Stimulated activated CD8-positive, alpha-beta memory T cell treated with anti-CD3 and anti-CD28 coated beads, Interleukin-7, amount 100 ng/mL, for 1 hour (primary cell): ENCODE results near the gene RELN.

ENCODE experiments used
- DNase-seq, 2 donors: peaks; one replicate each; pipeline ENCODE4 v3.0.0-alpha.2; 2020; ENCODE audit warnings: low read depth in 2 of 2

Gene RELN

DNA sequence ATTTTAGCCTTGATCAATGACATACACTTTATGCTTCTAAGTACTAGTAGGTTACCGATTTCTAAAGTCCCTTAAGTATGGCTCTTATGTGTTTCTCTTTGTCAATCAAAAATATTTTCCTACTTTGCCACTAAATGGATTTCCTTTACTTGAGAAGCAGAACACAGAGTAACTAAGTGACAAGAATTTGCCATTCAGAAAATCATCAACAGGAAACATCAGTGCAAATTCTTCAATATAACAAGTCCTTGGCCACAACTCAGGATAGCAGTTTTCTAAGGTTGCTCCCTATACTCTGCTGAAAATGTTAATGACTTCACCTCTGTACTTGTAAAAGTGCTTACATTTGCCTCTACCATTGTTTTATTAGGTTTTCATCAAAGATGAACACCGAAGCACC is 303.8 kb downstream of the RELN start:
- no peak for DNase-seq

DNA sequence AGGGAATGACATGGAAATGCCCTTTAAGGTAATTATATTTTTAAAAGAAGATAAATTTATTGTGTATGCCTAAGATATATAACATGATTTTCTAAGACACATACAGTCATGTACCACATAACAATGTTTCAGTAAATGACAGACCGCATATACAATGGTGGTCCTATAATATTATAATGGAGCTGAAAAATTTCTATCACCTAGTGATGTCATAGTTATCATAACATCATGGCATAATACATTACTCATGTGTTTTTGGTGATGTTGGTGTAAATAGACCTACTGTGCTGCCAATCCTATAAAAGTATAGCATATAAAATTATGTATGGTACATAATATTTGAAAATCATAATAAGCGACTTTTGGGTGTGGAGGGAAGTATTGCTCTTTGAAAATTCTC is 306.1 kb downstream of the RELN start:
- DNase-seq: no peak

DNA sequence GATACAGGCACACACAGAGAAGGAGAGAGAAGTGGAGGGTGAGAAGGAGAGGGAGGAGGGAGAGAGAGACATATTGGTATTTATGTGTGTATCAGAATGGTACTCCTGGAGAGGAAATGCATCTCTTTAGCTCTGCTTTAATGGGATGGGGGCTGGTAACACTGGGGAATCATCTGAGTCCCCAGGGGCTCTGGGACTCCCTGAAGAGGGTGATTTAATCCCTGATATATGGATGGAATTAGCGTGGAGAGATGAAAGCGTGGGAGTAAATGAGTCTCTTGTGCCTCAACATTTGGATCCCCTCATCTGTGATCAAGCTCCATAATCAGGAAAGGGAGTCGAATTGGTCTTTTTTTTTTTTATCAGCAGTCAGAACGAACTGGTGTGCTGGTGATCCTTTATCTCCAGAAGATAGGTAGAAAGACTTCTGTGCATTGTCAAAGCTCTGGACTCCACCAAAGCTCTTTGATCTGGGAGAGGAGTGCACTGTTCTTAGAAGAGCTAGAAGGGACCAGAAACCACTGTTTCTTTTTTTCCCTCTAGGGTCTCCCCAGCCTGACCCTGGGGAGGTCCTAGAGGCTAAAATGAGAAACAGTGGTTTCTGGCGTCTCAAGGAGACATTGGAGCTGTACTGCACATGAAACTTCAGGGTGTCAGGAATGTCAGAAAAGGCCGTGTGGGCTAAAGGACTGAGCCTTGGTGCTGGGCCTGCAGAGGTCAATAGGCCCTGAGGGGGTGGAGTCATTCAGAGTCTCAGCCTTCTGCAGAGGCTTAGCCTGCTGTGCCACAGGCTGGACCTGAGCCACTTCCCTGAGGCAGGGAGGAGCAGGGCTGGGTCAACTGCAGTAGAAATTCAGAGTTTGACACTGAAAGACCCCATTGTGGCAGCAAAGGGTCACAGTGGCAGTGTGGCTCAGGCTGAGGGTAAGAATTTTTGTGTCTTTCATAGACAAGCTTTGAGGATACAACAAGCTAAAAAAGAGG is 309.0 kb downstream of the RELN start:
- no peak for DNase-seq

DNA sequence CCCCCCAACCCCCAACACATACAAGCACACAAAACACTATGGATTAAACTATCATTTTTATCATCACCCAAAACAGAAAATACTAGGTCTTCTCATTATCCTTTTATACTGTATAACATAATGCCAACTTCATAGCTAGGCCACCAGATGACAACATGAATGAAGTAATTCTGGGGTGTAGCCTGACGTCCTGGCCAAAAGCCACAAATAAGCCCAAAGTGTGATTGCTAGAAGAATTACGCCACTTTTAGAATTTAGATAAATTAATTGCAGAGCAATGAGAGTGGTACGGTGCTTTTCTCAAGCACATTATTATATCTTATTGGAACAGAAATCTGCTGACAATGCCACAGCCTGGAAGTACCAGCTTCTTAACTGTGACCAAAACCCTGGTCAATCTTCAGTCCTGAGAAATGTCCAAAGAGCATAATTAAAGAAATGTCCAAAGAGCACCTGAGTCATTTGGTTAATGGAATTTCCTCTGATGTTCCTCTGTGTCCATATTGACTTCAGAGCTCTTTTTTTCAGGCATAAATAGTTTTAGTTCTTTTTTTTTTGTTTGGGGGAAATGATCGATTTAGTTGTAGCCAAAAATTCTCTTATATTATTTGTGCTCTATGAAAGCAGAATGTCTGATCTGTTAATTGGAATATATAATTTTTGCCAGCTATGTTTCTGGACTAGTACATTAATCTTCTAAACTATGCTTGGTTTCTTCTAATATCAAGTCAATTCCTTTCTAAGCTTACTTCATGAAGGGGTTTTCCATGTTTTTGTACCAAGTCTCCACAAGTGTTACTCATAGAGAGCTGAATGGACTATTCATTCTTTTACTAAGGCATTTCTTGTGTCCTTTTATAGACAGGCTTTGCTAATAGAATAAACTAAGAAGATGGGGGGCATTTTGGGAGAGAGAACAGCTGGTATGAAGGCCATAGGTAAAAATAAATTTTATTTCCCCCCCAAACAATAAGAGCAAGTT is 310.0 kb downstream of the RELN start:
- no peak for DNase-seq

DNA sequence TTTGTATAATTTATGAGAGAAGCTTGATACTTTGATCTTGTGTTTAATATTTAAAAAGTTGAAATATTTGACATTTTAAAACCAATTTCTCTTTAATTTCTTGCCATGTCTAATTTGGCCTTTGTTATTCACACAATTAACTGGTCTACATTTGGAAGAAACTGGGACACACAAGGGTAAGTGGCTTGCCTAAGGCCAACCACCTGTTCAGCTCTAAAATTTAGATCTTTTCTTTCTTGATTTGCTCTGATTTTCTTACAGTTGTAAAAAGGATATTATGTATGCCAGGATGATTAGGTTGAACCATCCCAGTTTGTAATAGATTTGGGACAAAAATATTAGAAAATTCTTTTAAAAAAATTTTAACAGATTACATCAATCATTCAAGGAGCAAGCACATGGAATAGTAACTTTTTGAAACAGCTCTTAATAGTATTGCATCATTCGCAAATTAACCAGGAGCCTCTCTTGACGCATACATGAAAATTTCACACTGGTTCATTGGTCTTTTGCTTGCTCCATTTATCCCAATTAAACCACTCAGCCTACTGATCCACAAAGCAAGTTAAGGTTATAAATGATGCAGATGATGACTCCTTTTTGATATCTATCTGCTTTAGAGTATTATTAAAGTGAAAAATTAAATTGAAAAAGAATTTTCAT is 321.0 kb downstream of the RELN start:
- DNase-seq: no peak

DNA sequence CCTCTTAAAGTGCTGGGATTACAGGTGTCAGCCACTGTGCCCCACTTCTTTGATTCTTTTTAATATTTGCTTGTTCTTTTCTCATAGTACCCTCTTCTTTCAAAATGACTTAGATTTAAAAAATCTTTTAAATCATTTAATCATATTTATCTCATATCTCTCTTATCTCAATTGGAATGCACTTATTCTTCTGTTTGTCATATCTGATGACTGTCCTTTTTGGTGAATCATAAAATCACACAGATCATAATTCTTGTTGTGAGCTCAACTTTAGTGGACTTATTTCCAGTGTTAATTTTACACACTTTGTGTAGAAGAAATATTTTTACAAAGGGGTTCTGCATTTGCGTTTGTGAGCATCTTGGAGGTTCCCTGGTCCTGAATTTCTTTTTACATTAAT is 323.1 kb downstream of the RELN start:
- no peak for DNase-seq

DNA sequence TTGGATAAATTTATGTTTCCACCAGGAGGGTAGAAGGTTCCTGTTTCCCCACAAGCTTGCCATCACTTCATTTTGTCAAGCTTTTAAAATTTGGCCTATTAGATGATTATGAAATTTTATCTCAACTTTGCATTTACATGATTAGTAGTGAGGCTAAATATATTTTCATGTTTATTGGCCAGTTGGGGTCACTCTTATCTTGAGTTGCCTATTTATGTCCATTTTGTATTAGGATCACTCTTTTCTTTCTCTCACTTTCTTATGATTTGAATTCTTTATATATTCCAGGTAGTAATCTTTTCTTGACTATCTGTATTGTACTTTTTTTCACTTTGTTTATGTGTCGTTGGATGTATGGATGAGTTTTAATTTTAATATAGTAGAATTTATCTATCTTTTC is 324.9 kb downstream of the RELN start:
- no peak for DNase-seq

DNA sequence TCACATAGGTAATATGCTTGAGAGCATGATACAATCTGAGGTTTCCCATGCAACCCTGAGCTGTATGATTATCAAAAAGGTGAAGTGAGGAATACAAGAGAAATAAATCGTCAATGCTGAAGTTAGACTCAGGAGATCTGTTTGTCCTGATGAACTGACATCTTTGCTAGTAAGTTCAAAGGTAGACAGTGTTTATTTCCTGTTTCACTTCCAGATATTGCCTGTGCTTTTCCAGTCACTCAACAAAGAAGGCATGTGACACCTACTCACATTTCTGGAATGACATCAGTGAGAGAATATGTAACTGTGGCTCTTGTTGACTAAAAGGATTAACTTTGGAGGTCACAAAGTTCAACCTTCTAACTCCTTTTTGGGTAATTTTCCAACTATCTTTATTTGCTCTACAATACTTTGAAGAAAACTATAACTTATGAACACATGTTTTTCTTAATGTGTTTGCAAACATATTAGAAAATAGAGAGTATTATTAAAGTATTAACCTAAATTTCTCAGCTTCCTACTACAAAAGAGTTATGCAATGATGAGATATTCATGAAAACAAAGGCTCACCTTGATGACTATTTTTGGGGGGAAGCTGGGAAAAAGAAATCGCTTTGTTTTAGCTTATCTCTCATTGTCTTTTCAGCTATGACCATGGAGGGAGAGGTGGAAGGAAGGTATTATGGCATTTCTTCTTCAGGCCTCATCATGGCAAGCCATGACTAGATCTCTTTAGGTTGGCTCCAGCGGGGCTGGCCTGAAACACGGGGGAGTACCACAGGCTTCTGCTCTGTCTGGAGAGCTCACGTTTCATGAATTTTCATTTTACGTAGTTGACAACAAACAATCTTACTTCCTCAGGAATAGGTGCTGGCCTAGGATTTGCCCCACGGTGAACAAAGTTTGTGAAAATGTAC is 328.7 kb downstream of the RELN start:
- no peak for DNase-seq

DNA sequence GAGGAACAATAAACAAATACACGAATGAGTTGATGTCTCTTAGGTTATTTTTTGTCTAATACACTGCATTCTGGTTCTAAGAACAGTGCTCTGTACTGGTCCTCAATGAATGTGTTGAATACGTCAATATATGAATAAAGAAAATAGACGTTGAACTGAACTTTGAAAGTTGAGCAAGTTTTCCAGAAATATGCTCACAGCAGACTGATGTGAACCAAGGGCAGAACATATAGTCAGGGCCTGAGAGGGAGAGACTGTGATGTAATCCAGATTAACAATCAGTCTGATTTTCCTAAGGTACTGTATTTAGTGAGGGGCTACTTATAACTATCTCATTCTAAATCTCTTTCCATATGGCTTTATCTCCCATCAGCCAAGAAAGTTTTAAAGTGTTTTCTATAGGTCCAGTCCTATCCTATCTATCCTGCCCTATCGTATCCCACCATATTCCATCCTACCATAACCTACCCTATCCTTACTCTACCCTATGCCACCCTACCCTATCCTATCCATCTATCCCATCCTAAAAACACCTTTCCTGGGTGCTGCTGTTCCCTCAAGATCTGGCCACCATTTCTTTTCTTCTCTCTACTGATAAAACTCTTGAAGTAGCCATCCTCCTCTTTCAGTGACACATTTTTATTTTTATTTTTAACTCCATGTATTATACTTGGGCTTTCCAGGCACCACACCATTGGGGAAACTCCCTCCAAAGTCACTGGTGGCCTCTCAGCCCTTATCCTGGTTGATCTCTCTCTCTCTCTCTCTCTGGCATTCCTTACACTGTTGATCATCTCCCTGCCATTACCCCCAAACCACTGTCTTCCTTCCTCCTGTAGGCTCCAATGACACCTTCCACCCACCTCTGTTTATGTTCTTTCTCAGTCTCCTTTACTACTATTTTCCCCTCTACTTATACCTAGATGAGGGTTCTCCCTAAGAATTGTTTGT is 331.1 kb downstream of the RELN start:
- DNase-seq: no peak

DNA sequence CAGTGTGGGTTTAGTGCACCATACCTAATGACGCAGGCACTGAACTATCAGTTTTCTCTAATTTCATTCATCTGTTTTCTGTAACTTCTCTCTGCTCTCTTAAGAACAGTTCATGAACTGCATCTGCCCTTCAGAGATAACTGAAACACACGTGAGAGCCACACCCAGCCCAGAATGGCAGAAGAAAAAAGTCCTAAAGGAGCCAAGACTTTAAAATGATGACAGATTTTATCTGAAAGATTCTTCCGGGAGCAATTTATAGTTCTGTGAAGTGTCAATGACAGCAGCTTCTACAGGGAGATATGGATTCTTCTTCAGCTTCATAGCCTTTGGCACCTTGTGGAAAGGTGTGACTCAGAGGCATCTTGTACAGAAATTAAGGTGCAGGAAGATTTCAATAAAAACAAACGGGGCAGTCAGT is 332.0 kb downstream of the RELN start:
- no peak for DNase-seq

DNA sequence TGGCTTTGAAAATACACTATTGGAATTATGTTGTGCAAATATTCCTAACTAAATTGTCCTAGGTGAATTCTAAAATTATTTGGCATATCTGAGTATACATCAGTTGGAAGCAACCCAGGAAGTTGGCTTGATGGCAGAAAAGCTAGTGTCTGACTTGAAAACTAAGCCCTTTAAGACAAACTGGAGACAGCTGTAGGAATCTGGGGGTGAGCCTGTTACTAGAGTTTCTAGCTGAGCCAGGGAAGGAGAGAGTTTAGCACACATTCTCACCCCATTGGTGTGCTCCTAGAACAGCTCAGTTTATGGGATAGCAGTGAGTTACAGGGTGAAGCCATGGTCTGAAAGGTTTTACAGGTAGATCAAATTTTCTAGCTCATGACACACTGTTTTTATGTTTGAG is 333.2 kb downstream of the RELN start:
- no peak for DNase-seq

DNA sequence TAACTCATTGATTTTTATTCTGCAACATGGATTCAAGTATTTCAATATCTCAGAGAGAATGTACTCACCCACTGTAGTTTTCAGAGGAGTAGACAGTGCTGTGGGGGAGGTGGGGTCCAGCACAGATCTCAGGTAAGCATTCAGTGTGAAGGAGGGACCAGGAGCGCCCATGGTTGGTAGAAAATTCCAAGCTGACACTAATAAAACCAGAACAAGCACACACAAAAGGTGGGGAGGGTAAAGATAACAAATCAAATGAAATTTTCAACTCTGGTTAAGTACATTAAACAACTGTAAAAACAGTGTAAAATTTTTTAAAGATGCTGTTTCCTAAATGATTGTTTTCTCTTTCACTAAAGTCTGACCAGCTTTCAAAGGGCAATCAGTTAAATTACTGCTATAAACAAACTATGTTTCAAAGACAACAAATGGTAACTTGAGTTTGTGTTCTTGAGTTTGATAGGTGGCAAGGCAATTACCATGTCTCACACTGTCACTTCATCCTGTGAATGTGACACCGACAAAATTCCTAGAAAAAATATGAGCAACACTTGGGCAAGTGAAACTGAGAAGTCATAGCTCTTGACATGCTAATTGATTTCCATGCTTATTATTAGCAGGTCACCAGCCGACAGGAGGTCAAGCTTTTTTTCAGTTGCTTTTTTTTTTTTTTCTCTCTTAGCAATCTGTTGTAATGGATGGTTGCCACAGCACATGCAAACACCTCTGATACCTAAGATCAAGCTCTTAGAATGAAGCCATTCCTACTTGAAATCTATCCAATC is 337.7 kb downstream of the RELN start:
- DNase-seq: no peak

DNA sequence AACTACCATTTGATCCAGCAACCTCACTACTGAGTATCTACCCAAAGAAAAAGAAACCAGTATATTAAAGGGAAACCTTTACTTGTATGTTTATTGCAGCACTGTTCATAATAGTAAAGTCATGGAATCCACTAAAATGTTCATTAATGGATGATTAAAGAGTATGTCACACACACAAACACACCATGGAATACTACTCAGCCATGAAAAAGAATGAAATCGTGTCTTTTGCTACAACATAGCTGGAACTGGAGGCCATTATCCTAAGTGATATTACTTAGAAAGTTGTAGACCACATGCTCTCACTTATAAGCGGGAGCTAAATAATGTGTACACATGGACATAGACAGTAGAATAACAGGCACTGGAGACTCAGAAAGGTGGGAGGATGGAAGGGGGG is 340.4 kb downstream of the RELN start:
- no peak for DNase-seq

DNA sequence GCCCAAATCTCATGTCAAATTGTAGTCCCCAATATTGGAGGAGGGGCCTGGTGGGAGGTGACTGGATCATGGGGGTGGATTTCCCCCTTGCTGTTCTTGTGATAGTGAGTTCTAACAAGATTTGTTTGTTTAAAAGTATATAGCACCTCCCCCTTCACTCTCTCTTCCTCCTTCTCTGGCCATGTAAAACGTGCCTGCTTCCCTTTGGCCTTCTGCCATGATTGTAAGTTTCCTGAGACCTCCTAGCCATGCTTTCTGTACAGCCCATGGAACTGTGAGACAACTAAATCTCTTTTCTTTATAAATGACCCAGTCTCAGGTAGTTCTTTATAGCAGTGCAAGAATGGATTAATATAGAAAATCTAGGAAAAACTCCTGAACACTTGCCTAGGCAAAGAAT is 341.3 kb downstream of the RELN start:
- DNase-seq: no peak

DNA sequence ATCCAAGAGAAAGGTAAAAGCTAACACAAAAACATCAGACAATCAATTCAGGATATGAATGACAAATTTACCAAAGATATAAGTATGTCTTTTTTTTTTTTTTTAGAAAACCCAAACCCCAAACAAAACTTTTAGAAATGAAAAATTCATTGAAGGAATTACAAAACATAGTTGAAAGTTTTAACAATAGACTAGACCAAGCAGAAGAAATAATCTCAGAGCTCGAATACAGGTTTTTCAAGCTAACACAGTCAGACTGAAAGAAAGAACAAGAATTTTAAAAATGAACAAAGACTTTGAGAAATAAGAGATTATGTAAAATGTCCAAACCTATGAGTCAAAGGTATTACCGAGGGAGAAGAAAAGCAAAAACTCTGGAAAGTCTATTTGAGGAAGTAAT is 345.1 kb downstream of the RELN start:
- no peak for DNase-seq

DNA sequence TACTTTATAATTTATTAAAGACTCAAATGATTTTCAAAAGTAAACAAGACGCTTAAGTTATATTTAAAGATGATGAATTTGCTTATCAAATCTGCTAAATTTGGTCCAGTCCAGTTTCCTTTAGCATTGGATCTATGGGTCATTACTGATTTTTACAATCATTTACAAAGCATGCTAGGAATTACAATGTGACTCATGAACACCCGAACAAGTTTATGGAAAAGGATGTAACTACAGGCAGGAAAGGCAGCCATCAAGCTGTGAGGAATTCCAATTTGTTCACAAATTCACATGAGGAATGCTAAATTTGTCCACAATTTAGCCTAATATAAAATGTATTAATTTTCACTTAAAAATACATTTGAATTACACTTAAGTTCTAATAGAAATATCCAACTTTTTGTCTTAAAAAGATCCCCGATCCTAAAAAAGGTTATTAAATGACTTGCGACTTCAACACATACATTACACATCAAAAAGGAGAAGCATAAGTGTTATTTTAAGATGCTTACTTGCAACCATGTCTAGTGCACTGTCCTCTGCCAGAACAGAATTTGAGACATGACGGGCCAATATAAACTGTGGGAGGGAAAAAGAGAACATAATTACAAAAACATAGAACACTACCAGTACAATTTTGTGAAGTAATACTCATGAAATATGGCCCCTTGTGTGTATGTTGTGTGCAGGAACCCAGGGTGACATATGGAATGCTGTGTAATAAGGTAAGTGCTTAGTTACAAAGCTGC is 349.3 kb downstream of the RELN start:
- no peak for DNase-seq

DNA sequence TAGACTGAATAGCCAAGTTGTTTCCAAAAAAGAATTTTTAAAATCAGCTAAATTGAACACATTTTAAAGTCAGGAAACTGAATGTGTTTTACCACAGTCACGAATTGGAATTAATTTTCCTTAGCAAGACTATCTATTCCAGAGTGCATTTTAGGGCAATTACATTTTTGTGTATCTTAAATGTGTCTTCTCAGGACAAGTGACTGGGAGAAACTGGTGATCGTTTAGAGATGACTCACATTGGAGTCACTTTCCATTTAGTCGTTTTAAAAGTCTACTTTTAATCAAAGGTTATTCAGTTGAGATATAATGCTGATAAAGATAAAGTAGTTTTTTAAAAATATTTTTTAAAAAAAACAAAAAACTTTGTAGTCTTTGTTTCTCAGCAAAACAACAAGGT is 351.7 kb downstream of the RELN start:
- DNase-seq: no peak

DNA sequence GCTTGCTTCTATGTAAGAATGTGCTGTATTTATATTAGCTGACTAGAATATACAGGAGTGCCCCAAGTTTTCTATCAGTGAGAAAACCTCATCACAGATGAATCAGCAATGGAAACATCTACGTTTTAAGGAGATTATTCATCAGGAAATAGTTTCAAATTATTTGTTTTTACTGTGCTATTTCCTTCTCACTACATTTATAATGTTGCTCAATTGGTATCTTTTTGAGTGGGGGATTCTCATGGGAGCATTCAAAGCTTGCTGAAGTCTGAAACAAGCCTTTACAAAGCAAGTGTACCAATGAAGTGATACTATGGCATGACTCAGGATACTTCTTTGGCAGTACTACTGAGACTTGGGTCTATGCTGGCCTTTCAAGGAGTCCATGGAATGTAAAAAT is 352.4 kb downstream of the RELN start:
- no peak for DNase-seq
